H1 (cell line): ENCODE results near the gene RAB4B. TPM values are rescaled to one million over a fixed set of nuclear protein-coding genes. Genes with fewer than 3 reads are reported as not detected.
A peak's percentile ranks its signal among the peaks of the same experiment; 100 is the strongest.

ENCODE experiments used
- CTCF ChIA-PET: fragments of 300-600 bp; sonication (Branson Sonifier 250); formaldehyde crosslinking; loops from one replicate; lab custom pipeline; 2021; ENCODE audit not compliant: partially characterized antibody; lab: Charles Lee
- POLR2A ChIA-PET: fragments of 300-600 bp; sonication (Branson Sonifier 250); formaldehyde crosslinking; loops from one replicate; lab custom pipeline; 2021; ENCODE audit warnings: inconsistent platforms; ENCODE audit not compliant: partially characterized antibody; lab: Charles Lee
- DNase-seq, 2 experiments: peaks; one replicate each; pipeline versions ENCODE4 v3.0.0 to v3.0.0-alpha.2; 2010 to 2022; ENCODE audit warnings: low spot score in 2 of 2, low read depth in 1 of 2, mixed read lengths in 1 of 2
- FAIRE-seq: peaks from 2 replicates; lab custom pipeline; 2011; peaks lifted over from hg19 to GRCh38; lab: Jason Lieb, UNC
- H2AFZ ChIP-seq: 2 replicates; pipeline ENCODE4 v1.8.1; 2012; ENCODE audit warnings: low read length, inconsistent platforms
- H2AK5ac ChIP-seq: 2 replicates; pipeline ENCODE4 v1.6.1; 2013; ENCODE audit warnings: low read depth, low read length
- H2BK120ac ChIP-seq: replicated peaks from 2 replicates; pipeline ENCODE3; 2013; ENCODE audit warnings: low read depth, low read length, inconsistent platforms
- H2BK12ac ChIP-seq: 2 replicates; pipeline ENCODE4 v1.6.1; 2013; ENCODE audit warnings: low read depth, low read length
- H2BK15ac ChIP-seq: 2 replicates; pipeline ENCODE4 v1.6.1; 2013; ENCODE audit warnings: low read length
- H2BK20ac ChIP-seq: 2 replicates; pipeline ENCODE4 v1.6.1; 2013; ENCODE audit warnings: low read length
- H2BK5ac ChIP-seq: 2 replicates; pipeline ENCODE4 v1.6.1; 2013; ENCODE audit warnings: low read depth, low read length
- H3K14ac ChIP-seq: 2 replicates; pipeline ENCODE4 v1.6.1; 2013; ENCODE audit warnings: inconsistent platforms; ENCODE audit not compliant: insufficient read length
- H3K18ac ChIP-seq: 2 replicates; pipeline ENCODE4 v1.6.1; 2013; ENCODE audit warnings: low read length; ENCODE audit errors: extremely low read depth
- H3K23ac ChIP-seq: 2 replicates; pipeline ENCODE4 v1.6.1; 2013; ENCODE audit warnings: inconsistent platforms; ENCODE audit not compliant: insufficient read length
- H3K23me2 ChIP-seq: 2 replicates; pipeline ENCODE4 v1.6.1; 2013; ENCODE audit warnings: low read depth, low read length
- H3K27ac ChIP-seq: 2 replicates; pipeline ENCODE4 v1.6.1; 2011; ENCODE audit warnings: low read depth, low read length, inconsistent platforms
- H3K27me3 ChIP-seq, 4 experiments: replicated peaks in 1 of 4; 1 replicate in 1 of 4; 2 replicates in 3 of 4; pipeline versions ENCODE4 v1.6.1 to v1.8.1; 2011 to 2013; ENCODE audit warnings: low read length in 3 of 4, mild to moderate bottlenecking in 3 of 4, inconsistent platforms in 2 of 4, mixed read lengths in 2 of 4, moderate library complexity in 1 of 4; ENCODE audit not compliant: control insufficient read depth in 3 of 4, insufficient read depth in 3 of 4; ENCODE audit errors: extremely low read depth in 1 of 4
- H3K36me3 ChIP-seq, 4 experiments: 2 replicates each; pipeline versions ENCODE4 v1.6.1 to v1.8.1; 2011 to 2013; ENCODE audit warnings: mild to moderate bottlenecking in 4 of 4, low read length in 3 of 4, moderate library complexity in 2 of 4, control low read depth in 1 of 4, inconsistent platforms in 1 of 4; ENCODE audit not compliant: insufficient read depth in 4 of 4, control insufficient read depth in 2 of 4
- H3K4ac ChIP-seq: replicated peaks from 2 replicates; pipeline ENCODE3; 2013; ENCODE audit warnings: low read length, low read depth, mixed read lengths, inconsistent platforms; ENCODE audit not compliant: insufficient read length
- H3K4me1 ChIP-seq, 4 experiments: replicated peaks in 1 of 4; 1 replicate in 1 of 4; 2 replicates in 3 of 4; pipeline versions ENCODE4 v1.6.1 to v1.8.1; 2011 to 2013; ENCODE audit warnings: low read length in 3 of 4, inconsistent platforms in 2 of 4, mixed read lengths in 1 of 4; ENCODE audit not compliant: insufficient read depth in 4 of 4, control insufficient read depth in 3 of 4
- H3K4me2 ChIP-seq, 2 experiments: 2 replicates each; pipeline versions ENCODE4 v1.6.1 to v1.8.1; 2011 to 2013; ENCODE audit warnings: low read depth in 2 of 2, low read length in 2 of 2, control low read depth in 1 of 2, inconsistent platforms in 1 of 2, mild to moderate bottlenecking in 1 of 2; ENCODE audit not compliant: insufficient read depth in 1 of 2
- H3K4me3 ChIP-seq, 4 experiments: fragments of 200-600, 300-600 bp in 1 of 4; sonication (generic), shearing (Covaris generic), sonication (Bioruptor Twin) in 1 of 4; 2 replicates each; pipeline versions ENCODE4 v1.5.1 to v1.8.1; 2011 to 2016; ENCODE audit warnings: low read length in 4 of 4, low read depth in 3 of 4, control low read depth in 2 of 4, inconsistent platforms in 2 of 4, mild to moderate bottlenecking in 2 of 4, mixed read lengths in 1 of 4, moderate library complexity in 1 of 4; ENCODE audit not compliant: insufficient read depth in 2 of 4; ENCODE audit errors: extremely low read depth in 1 of 4
- H3K56ac ChIP-seq: replicated peaks from 2 replicates; pipeline ENCODE3; 2013; ENCODE audit warnings: low read depth, mild to moderate bottlenecking, mixed read lengths, low read length, inconsistent platforms; ENCODE audit not compliant: insufficient read length
- H3K79me1 ChIP-seq: 2 replicates; pipeline ENCODE4 v1.6.1; 2013; ENCODE audit warnings: low read depth, low read length, control low read depth
- H3K79me2 ChIP-seq, 2 experiments: 2 replicates each; pipeline versions ENCODE4 v1.6.1 to v1.8.1; 2012 to 2013; ENCODE audit warnings: low read length in 2 of 2, mild to moderate bottlenecking in 2 of 2, inconsistent platforms in 1 of 2; ENCODE audit not compliant: insufficient read depth in 2 of 2, control insufficient read depth in 1 of 2
- H3K9ac ChIP-seq, 4 experiments: replicated peaks in 1 of 4; 1 replicate in 1 of 4; 2 replicates in 3 of 4; pipeline versions ENCODE4 v1.6.1 to v1.8.1; 2011 to 2013; ENCODE audit warnings: low read depth in 3 of 4, low read length in 3 of 4, control low read depth in 2 of 4, mild to moderate bottlenecking in 2 of 4, moderate library complexity in 2 of 4, inconsistent platforms in 1 of 4; ENCODE audit errors: extremely low read depth in 1 of 4
- H3K9me3 ChIP-seq, 2 experiments: 2 replicates each; pipeline versions ENCODE4 v1.6.1 to v1.8.1; 2012 to 2013; ENCODE audit warnings: mild to moderate bottlenecking in 2 of 2, moderate library complexity in 2 of 2, control low read depth in 1 of 2, inconsistent platforms in 1 of 2, low read depth in 1 of 2, low read length in 1 of 2, mixed read lengths in 1 of 2; ENCODE audit not compliant: insufficient read depth in 2 of 2
- H4K20me1 ChIP-seq, 2 experiments: replicated peaks in 1 of 2; 2 replicates each; pipeline versions ENCODE3 to v1.8.1; 2011 to 2013; ENCODE audit warnings: inconsistent platforms in 2 of 2, low read length in 2 of 2, mild to moderate bottlenecking in 1 of 2; ENCODE audit not compliant: insufficient read depth in 2 of 2, control insufficient read depth in 1 of 2
- H4K5ac ChIP-seq: 2 replicates; pipeline ENCODE4 v1.6.1; 2013; ENCODE audit warnings: low read length, low read depth, mixed read lengths, inconsistent platforms; ENCODE audit not compliant: insufficient read length
- H4K8ac ChIP-seq: 2 replicates; pipeline ENCODE4 v1.8.0; 2013; ENCODE audit warnings: mild to moderate bottlenecking, moderate library complexity, low read length, inconsistent platforms; ENCODE audit not compliant: insufficient read depth; ENCODE audit errors: extremely low read depth
- H4K91ac ChIP-seq: replicated peaks from 2 replicates; pipeline ENCODE3; 2013; ENCODE audit warnings: low read length, mixed read lengths, inconsistent platforms; ENCODE audit not compliant: insufficient read length
- ASH2L ChIP-seq: fragments of 200-600, 300-600 bp; sonication (generic); IDR thresholded peaks from one replicate; pipeline ENCODE4 v1.7.1; 2017; ENCODE audit warnings: low read length
- ATF3 ChIP-seq: IDR thresholded peaks from 2 replicates; pipeline ENCODE4 v1.6.1; 2011; ENCODE audit warnings: low read depth, mild to moderate bottlenecking, low read length; ENCODE audit not compliant: insufficient read depth
- CHD2 ChIP-seq: IDR thresholded peaks from 2 replicates; pipeline ENCODE4 v1.6.1; 2012; ENCODE audit warnings: low read length, improper control_type of control experiment
- CREB1 ChIP-seq: IDR thresholded peaks from 2 replicates; pipeline ENCODE4 v1.6.1; 2012; ENCODE audit warnings: inconsistent platforms
- KDM4A ChIP-seq: IDR thresholded peaks from one replicate; pipeline ENCODE4 v1.7.1; 2012; ENCODE audit warnings: low read depth, mild to moderate bottlenecking, moderate library complexity, low read length, inconsistent platforms; ENCODE audit not compliant: severe bottlenecking
- PHF8 ChIP-seq: fragments of 200-600 bp; sonication (generic); conservative IDR thresholded peaks from 2 replicates; pipeline ENCODE4 v1.7.1; 2012; ENCODE audit warnings: low read depth, mild to moderate bottlenecking, inconsistent platforms, low read length, moderate library complexity
- POLR2AphosphoS5 ChIP-seq: IDR thresholded peaks from 2 replicates; pipeline ENCODE4 v1.6.1; 2011; ENCODE audit warnings: low read depth, low read length
- SAP30 ChIP-seq: fragments of 300-600 bp; sonication (generic); IDR thresholded peaks from 2 replicates; pipeline ENCODE4 v1.7.1; 2012; ENCODE audit warnings: low read length, moderate library complexity, mild to moderate bottlenecking, inconsistent platforms; ENCODE audit not compliant: insufficient read depth, insufficient replicate concordance
- ZNF274 ChIP-seq: IDR thresholded peaks from 2 replicates; pipeline ENCODE4 v1.7.0; 2012; ENCODE audit warnings: low read length, borderline replicate concordance; ENCODE audit errors: extremely low read depth
- WGBS, 2 experiments: shearing (Covaris generic) in 1 of 2; methylation state at CpG; one replicate each; pipeline versions ENCODE4 v1.1.6 to v1.1.7; 2013 to 2015; ENCODE audit warnings: low lambda C conversion rate in 2 of 2, mixed read lengths in 2 of 2, inconsistent platforms in 1 of 2, low coverage in 1 of 2, missing lambda C conversion rate in 1 of 2; ENCODE audit not compliant: insufficient replicate concordance in 2 of 2, insufficient coverage in 1 of 2, insufficient read length in 1 of 2; ENCODE audit errors: extremely low coverage in 1 of 2, missing lambda C conversion rate in 1 of 2; 5-methylcytosine and 5-hydroxymethylcytosine counted together
- polyA plus RNA-seq, 7 experiments: library from polyadenylated mRNA; depleted of rRNA in 3 of 7; stranded (reverse) in 5 of 7; unstranded in 2 of 7; fragments of >200 nt in 5 of 7; fragments of 200-250 nt in 2 of 7; gene quantifications; 1 replicate in 5 of 7; 2 replicates in 1 of 7; 4 replicates in 1 of 7; pipeline versions ENCODE4 v1.2.1 to v1.2.3, GENCODE V29; 2011 to 2013; ENCODE audit warnings: missing spikeins in 2 of 7, mixed read lengths in 2 of 7
- total RNA-seq: library from RNA; stranded (reverse); fragmentation: NEBNext Ultra II Directional; extraction: Animal tissue kit (Norgen Biotek cat#: 25700); gene quantifications from 2 replicates; pipeline ENCODE4 v1.2.1, GENCODE V29; 2021

Gene RAB4B
- total and polyA plus RNA-seq, 2 of the 8 experiments (the other 6 are each of a cell fraction or from before 2014, with no cell fraction given), result 15.9 to 28.6 TPM

GRCh38 chr19:40750874-40751537 is 27.0 kb upstream of the RAB4B start, which contains the start of gene SNRPA:
TSS of gene SNRPA (plus strand) at chr19:40751203. CDS start at chr19:40751409, 206 bp downstream.
- H4K20me1 ChIP-seq, result peaks cover 11 to 14% of the 10 kb centered on the region in 2 experiments
- POLR2A ChIA-PET, result interaction anchor here (0.7 to 15.7 kb wide), 26 partner anchors 8 to 558 kb away, joined by 3 to 399 read pairs (median 4); partner anchors contain the start of genes COQ8B, EGLN2, HNRNPUL1 and ITPKC
- H3K27ac ChIP-seq, result peak within 1 kb of the TSS; percentile 99
- H3K79me1 ChIP-seq, result peaks cover 2% of the 10 kb centered on the region
- H2BK15ac ChIP-seq, result peak within 1 kb of the TSS; percentile 72
- peak within 1 kb of the TSS; percentile 100 for H2BK12ac ChIP-seq
- H3K56ac ChIP-seq, result peak within 1 kb of the TSS; percentile 94
- H3K4me2 ChIP-seq, result peak within 1 kb of the TSS; percentile 91 to 99
- H3K4me1 ChIP-seq, result peaks cover 0 to 7% (median 2%) of the 10 kb centered on the region in 4 experiments; a peak in 4 of 7 replicates
- peaks cover 2 to 28% (median 11%) of the 10 kb centered on the region in 4 experiments; a peak in 6 of 8 replicates for H3K36me3 ChIP-seq
- H2BK120ac ChIP-seq, result peak within 1 kb of the TSS; percentile 83
- 2% methylated on average over 45 of the region's 46 CpGs; no CpG with 5 or more reads in 1 of the 2 experiments for WGBS, 2 experiments
- peak within 1 kb of the TSS; percentile 88 for H3K4ac ChIP-seq
- peak within 1 kb of the TSS; percentile 50 for H3K14ac ChIP-seq
- peak within 1 kb of the TSS; percentile 100 for H3K18ac ChIP-seq
- FAIRE-seq (peak; percentile 60), DNase-seq (peak; percentile 93 to 97)
- H2BK5ac ChIP-seq, result peak within 1 kb of the TSS; percentile 100
- peaks cover 40 to 69% of the 10 kb centered on the region in 2 experiments for H3K79me2 ChIP-seq
- no peaks in the 10 kb centered on the region for H3K27me3 ChIP-seq
- CTCF ChIA-PET, result interaction anchor here (1.0 to 2.2 kb wide), 3 partner anchors 10 to 68 kb away, joined by 3 to 10 read pairs (median 5); no protein-coding TSS in a partner anchor
- H3K23ac ChIP-seq, result no peak within 1 kb of the TSS
- peak within 1 kb of the TSS; percentile 99 to 100 (median 100) for H3K9ac ChIP-seq
- peak within 1 kb of the TSS; percentile 99; the same call in 1 of the 2 replicates for H4K8ac ChIP-seq
- H2AFZ ChIP-seq, result no peak within 1 kb of the TSS
- H2AK5ac ChIP-seq, result peak within 1 kb of the TSS; percentile 100
- H4K91ac ChIP-seq, result peak within 1 kb of the TSS; percentile 99
- H3K23me2 ChIP-seq, result peaks cover 9% of the 10 kb centered on the region
- H3K9me3 ChIP-seq, result no peaks in the 10 kb centered on the region
- no peak within 1 kb of the TSS for H2BK20ac ChIP-seq
- H4K5ac ChIP-seq, result peak within 1 kb of the TSS; percentile 98
- H3K4me3 ChIP-seq, result peak within 1 kb of the TSS; percentile 80 to 99 (median 90)
- no peak for TF ChIP-seq KDM4A
- peak; percentile 80 for TF ChIP-seq PHF8
- TF ChIP-seq SAP30, result peak; percentile 20
- TF ChIP-seq CREB1, result peak; percentile 85
- TF ChIP-seq POLR2AphosphoS5, result peak; percentile 84
- no peak for TF ChIP-seq ZNF274
- TF ChIP-seq ATF3, result no peak
- TF ChIP-seq ASH2L, result peak; percentile 39
- TF ChIP-seq CHD2, result peak; percentile 76
